GM18868 (cell line): ENCODE measurements around the gene WBP2.
"Not testable (repeated sequence)": the region's sequence is repeated elsewhere in the genome, so short reads cannot be mapped to it uniquely, and the experiment has no call there.

Source experiments
- ATAC-seq: cut with Tn5 transposase; IDR thresholded peaks from one replicate; pipeline ENCODE4 v1.9.1; 2021; ENCODE audit warnings: mild to moderate bottlenecking, moderate library complexity; ENCODE audit not compliant: unreplicated experiment

Gene WBP2

DNA sequence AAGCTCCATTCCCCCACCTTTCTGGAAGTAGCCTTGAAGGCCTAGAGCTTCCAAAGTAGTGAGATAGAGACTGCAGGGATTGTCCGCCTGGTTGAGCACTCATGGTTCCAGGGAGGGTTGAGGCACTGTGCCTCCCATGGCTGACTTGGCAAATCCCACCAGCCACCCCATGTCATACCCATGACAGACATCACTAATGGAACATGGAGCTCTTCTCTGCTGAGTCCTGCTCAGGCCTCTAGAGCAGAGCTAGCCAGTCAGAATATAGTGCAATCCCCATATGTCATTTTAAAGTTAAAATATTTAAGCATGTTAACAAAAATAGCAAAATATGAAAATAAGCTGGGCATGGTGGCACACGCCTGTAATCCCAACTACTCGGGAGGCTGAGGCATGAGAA is 39.7 kb downstream of the WBP2 start:
- ATAC-seq = no peak

- ATAC-seq = no peak
Measured at GRCh38 chr17:75814900-75815373, 40.2 kb downstream of the WBP2 start.

GRCh38 chr17:75814021-75814395 is 41.1 kb downstream of the WBP2 start:
- no peak for ATAC-seq

GRCh38 chr17:75813081-75814020 is 41.8 kb downstream of the WBP2 start:
- ATAC-seq = no peak

DNA sequence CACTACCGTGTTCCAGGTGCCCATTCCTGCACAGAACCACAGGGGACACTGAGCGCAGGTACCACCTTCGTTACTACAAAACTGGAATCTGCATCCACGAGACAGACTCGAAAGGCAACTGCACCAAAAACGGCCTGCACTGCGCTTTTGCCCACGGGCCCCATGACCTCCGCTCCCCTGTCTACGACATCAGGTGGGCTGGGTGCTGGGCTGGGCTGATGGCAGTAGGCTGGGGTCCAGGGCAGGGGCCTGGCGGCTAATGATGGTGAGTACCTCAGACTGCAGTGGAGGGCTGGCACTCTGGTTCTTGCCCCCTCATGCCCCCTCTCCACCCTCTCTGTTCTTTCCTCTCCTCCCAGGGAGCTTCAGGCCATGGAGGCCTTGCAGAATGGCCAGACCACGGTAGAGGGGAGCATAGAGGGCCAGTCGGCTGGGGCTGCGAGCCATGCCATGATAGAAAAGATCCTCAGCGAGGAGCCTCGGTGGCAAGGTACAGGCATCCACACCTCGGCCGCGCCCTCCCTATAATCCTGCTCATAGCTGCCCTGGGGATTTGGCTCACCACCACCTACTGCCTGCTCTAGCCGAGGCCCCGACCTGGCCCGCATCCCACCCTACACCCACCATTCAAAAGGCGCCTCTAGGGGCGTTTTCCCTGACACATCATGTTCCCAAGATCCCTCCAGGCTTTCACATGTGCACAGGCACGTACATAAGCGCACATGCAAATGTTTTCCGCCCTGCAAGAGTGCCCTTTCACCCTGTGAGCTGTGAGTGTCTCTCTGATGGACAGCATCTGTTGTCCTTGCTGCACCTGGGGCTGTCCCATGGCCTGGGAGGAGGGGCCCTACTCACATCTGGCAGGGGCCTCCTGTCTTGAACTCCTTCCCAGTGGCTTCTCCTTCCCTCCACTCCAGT is 42.8 kb downstream of the WBP2 start:
- ATAC-seq = no peak

- ATAC-seq = no peak
Measured at GRCh38 chr17:75811174-75811573, 44.0 kb downstream of the WBP2 start.

DNA sequence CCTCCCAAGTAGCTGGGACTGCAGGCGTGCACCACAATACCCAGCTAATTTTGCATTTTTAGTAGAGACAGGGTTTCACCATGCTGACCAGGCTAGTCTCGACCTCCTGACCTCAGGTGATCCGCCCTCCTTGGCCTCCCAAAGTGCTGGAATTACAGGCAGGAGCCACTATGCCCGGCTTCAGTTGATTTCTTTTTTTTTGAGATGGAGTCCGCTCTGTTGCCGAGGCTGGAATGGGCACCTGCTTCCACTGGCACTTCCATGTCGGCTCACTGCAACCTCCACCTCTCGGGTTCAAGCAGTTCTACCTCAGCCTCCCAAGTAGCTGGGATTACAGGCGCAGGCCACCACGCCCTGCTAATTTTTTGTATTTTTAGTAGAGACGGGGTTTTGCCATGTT is 44.4 kb downstream of the WBP2 start:
- not testable (repeated sequence) for ATAC-seq

DNA sequence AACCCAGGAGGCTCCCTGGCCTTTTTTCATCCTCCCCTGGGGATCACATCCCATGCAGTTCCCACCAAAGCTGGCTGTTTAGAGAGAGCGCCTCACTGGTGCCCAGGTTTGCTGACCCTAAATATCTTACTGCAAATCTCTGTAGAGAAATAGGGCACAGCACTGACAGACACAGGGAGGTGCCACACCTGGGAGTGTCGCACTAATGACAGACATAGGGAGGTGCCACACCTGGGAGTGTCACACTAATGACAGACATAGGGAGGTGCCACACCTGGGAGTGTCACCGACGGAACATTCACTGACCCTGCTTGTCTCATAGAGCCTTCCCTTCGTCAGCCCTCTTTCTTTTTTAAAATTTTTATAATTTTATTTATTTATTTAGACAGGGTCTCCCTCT is 44.9 kb downstream of the WBP2 start:
- no peak for ATAC-seq

DNA sequence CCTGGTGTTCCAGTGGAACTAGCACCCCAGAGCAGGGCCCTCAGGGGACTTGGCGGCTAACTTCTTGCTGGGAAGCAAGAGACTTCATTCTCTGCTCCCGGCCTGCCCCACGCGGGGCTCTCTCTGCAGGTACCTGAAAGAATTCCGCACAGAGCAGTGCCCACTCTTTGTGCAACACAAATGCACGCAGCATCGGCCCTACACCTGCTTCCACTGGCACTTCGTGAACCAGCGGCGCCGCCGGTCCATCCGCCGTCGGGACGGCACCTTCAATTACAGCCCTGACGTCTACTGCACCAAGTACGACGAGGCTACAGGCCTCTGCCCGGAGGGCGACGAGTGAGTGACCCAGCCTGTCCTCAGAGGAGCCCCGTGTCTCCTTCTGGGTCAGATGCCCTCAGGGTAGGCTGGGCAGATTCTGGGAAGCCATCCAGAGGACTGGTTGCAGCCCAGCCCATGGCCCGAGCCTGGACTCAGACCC is 45.5 kb downstream of the WBP2 start:
- no peak for ATAC-seq

- ATAC-seq = peak; percentile 75
Measured at GRCh38 chr17:75808905-75809621, 46.1 kb downstream of the WBP2 start.

DNA sequence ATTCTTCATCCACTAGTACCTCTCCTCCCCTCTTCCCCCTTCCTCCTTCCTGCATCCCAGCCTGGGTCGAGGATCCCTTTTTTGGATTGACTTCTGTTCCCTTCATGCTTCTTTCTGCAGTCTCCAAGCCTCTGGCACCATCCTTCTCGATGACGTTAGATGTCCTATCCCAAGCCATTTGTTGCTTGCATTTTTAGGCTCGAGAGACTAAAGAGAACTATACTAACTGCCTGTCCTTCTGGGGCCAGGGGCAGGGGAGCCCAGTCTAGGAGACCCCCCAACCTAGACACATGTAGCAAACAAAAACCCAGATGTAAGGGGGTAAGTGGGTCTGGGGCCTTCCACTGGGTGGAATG is 46.6 kb downstream of the WBP2 start:
- ATAC-seq = no peak

DNA sequence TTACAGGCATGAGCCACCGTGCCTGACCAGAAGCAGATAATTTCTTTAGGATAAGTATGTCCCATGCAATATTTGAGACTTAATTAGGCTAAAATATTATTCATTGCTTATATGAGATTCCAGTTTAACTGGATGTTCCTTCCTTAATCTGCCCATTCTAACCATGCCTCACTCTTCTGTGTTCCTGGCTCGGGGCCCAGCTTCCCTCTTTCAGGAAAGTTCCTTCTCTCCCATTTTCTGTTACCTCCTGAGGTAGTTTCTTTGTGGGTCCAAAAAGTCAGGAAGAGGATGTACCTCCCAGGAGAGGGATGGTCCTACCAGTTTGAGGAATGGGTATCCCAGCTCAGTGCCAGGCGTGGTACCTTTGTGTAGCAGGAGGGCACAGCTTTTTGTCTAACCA is 47.3 kb downstream of the WBP2 start:
- no peak for ATAC-seq

DNA sequence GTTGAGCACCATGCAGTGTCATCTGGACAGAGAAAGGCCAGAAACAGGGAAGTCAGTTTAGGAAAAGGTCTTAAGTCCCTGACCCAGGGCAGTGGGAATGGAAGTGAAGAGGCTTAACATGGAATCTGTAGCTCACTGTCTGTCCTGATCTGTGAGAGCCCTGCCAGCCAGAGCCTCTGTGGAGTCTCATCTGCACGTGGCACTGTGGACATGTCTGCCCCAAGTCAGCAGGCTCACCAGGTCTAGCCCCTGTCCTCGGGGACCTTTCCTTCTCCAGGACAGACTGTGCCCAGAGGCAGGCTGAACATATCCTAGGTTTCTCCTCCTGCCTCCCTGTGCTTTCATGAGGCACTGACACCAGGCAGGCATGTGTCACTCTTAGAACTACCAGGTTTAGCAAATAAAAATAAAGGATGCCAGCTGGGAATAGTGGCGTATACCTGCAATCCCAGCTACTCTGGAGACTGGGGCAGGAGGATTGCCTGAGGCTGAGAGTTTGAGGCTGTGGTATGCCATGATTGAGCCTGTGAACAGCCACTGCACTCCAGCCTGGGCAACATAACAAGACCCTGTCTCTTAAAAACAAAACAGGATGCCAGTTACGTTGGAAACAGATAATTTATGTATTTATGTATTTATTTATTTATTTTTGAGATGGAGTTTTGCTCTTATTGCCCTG is 48.2 kb downstream of the WBP2 start:
- ATAC-seq = no peak

DNA sequence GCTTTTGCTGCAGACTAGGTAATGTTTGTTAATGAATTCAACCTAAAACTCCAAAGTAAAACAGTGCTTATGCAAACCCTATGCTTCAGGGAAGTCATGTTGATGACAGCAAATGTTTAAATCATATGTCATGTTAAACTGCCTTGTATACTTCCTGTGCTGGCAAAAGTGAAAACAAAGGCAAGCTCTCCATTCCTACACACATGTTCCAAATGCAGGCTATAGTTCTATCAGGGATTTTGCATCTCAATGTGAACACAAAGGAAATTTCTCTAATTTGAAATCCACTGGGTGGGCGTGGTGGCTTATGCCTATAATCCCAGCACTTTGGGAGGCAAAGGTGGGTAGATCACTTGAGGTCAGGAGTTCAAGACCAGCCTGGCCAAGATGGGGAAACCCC is 51.3 kb downstream of the WBP2 start:
- no peak for ATAC-seq

DNA sequence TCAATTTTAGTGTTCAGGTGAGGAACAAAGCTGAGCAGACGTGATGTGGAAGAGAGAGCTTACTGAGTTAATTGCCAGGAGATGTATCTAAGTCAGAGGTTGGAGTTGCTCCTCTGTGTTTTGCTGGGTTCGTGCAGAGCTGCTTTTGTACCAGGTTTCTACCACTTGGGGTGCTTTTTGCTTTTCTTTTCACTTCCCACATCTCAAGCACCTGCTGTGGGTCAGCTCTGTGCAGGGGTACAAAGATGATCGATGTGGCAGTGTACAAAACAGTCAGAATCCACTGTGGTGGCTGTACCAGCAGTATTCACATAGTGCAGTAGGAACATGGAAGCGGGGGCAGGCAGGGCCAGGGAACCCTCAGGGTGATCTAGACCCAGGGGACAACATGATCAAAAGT is 55.7 kb downstream of the WBP2 start:
- no peak for ATAC-seq

GRCh38 chr17:75795820-75796607 is 59.1 kb downstream of the WBP2 start:
- no peak for ATAC-seq
